NCI-H460 (cell line): ENCODE measurements around the gene HS3ST4. TPM values are rescaled to one million over a fixed set of nuclear protein-coding genes. Genes with fewer than 3 reads are reported as not detected.

Source experiments
- DNase-seq: peaks from one replicate; pipeline ENCODE4 v3.0.0-alpha.2; 2016; ENCODE audit warnings: low read depth; ENCODE audit errors: extremely low read depth
- small RNA-seq, 2 experiments: library from RNA; depleted of rRNA; stranded (forward); fragments of <200 nt; gene quantifications; one replicate each; pipeline ENCODE3, GENCODE V24; 2014
- total RNA-seq: library from RNA; depleted of rRNA; stranded (reverse); fragments of >200 nt; shearing (Covaris generic); gene quantifications from 2 replicates; pipeline ENCODE4 v1.2.3, GENCODE V29; 2014

HS3ST4 gene
- total RNA-seq, 1 experiment from 2014 or later, result not detected

- no peak for DNase-seq
Observed at GRCh38 chr16:26157319-26157718, 465.6 kb downstream of the HS3ST4 start.

GRCh38 chr16:26158142-26158759 is 466.5 kb downstream of the HS3ST4 start:
- DNase-seq, result no peak

- DNase-seq, result no peak
Observed at GRCh38 chr16:26161461-26162180, 469.9 kb downstream of the HS3ST4 start.

GRCh38 chr16:26169473-26169872 is 477.7 kb downstream of the HS3ST4 start:
- DNase-seq, result no peak

- DNase-seq, result no peak
Observed at GRCh38 chr16:26175944-26176343, 484.2 kb downstream of the HS3ST4 start.

GRCh38 chr16:26177438-26177837 is 485.7 kb downstream of the HS3ST4 start:
- DNase-seq, result no peak

- no peak for DNase-seq
Observed at GRCh38 chr16:26178298-26178697, 486.5 kb downstream of the HS3ST4 start.

- DNase-seq, result no peak
Observed at GRCh38 chr16:26186091-26186615, 494.4 kb downstream of the HS3ST4 start.

Small RNA genes lying within 50 kb of the gene (small RNA-seq; reads per million reads assigned to genes)
- 0 reads per million in 2 experiments for gene HMGN2P3
- 0 reads per million in 2 experiments for gene MIR548W
- gene RNA5SP405, result 0 to 0.02 reads per million in 2 experiments
